Mesendoderm (in vitro differentiated cells): ENCODE results near the gene SBNO2.
A peak's percentile ranks its signal among the peaks of the same experiment; 100 is the strongest.
"Not testable (repeated sequence)": the region's sequence is repeated elsewhere in the genome, so short reads cannot be mapped to it uniquely, and the experiment has no call there.

Experiments
- DNase-seq: peaks from one replicate; pipeline ENCODE4 v3.0.0; 2013
- H2AK5ac ChIP-seq: 2 replicates; pipeline ENCODE4 v1.6.1; 2013; ENCODE audit warnings: low read length, inconsistent platforms
- H2BK120ac ChIP-seq: 2 replicates; pipeline ENCODE4 v1.6.1; 2013; ENCODE audit warnings: low read depth, mild to moderate bottlenecking, low read length, moderate library complexity, mixed read lengths
- H2BK15ac ChIP-seq: replicated peaks from 2 replicates; pipeline ENCODE4 v1.6.1; 2013; ENCODE audit warnings: low read depth, mild to moderate bottlenecking, moderate library complexity
- H2BK5ac ChIP-seq: 2 replicates; pipeline ENCODE4 v1.6.1; 2013; ENCODE audit warnings: low read length, inconsistent platforms
- H3K18ac ChIP-seq: 2 replicates; pipeline ENCODE4 v1.6.1; 2013; ENCODE audit warnings: mild to moderate bottlenecking, low read length, mixed read lengths
- H3K23ac ChIP-seq: one replicate; pipeline ENCODE4 v1.6.1; 2013; ENCODE audit warnings: low read length
- H3K27ac ChIP-seq: 2 replicates; pipeline ENCODE4 v1.5.1; 2013; ENCODE audit warnings: low read depth, mild to moderate bottlenecking, inconsistent platforms, low read length, moderate library complexity
- H3K27me3 ChIP-seq: 2 replicates; pipeline ENCODE4 v1.6.1; 2013; ENCODE audit warnings: low read length, control low read depth, mild to moderate bottlenecking, inconsistent platforms; ENCODE audit not compliant: insufficient read depth, poor library complexity
- H3K36me3 ChIP-seq: 2 replicates; pipeline ENCODE4 v1.6.1; 2013; ENCODE audit warnings: low read length, inconsistent platforms; ENCODE audit not compliant: control insufficient read depth, insufficient read depth
- H3K4ac ChIP-seq: one replicate; pipeline ENCODE4 v1.6.1; 2013; ENCODE audit warnings: low read depth, mild to moderate bottlenecking, low read length, moderate library complexity
- H3K4me1 ChIP-seq: 2 replicates; pipeline ENCODE4 v1.6.1; 2013; ENCODE audit warnings: low read depth, low read length, inconsistent platforms; ENCODE audit not compliant: control insufficient read depth
- H3K4me2 ChIP-seq: 2 replicates; pipeline ENCODE4 v1.6.1; 2013; ENCODE audit warnings: low read length
- H3K4me3 ChIP-seq: 2 replicates; pipeline ENCODE4 v1.5.1; 2013; ENCODE audit warnings: mild to moderate bottlenecking, low read length
- H3K56ac ChIP-seq: one replicate; pipeline ENCODE4 v1.6.1; 2013; ENCODE audit warnings: low read length
- H3K79me1 ChIP-seq: 2 replicates; pipeline ENCODE4 v1.6.1; 2013; ENCODE audit warnings: low read length, inconsistent platforms
- H3K79me2 ChIP-seq: 2 replicates; pipeline ENCODE4 v1.6.1; 2013; ENCODE audit warnings: mild to moderate bottlenecking, low read length; ENCODE audit not compliant: control insufficient read depth, insufficient read depth
- H3K9ac ChIP-seq: 2 replicates; pipeline ENCODE4 v1.6.1; 2013; ENCODE audit warnings: low read length, inconsistent platforms
- H4K5ac ChIP-seq: one replicate; pipeline ENCODE4 v1.6.1; 2013; ENCODE audit warnings: low read length
- H4K8ac ChIP-seq: one replicate; pipeline ENCODE4 v1.6.1; 2013; ENCODE audit warnings: low read depth, mild to moderate bottlenecking, control low read depth, low read length, moderate library complexity
- WGBS: extraction: QIAGEN DNeasy Blood & Tissue Kit; methylation state at CpG from one replicate; pipeline ENCODE4 v1.1.7; 2013; ENCODE audit warnings: low lambda C conversion rate, missing lambda C conversion rate; ENCODE audit not compliant: insufficient coverage; ENCODE audit errors: extremely low coverage; 5-methylcytosine and 5-hydroxymethylcytosine counted together

Gene SBNO2

DNA sequence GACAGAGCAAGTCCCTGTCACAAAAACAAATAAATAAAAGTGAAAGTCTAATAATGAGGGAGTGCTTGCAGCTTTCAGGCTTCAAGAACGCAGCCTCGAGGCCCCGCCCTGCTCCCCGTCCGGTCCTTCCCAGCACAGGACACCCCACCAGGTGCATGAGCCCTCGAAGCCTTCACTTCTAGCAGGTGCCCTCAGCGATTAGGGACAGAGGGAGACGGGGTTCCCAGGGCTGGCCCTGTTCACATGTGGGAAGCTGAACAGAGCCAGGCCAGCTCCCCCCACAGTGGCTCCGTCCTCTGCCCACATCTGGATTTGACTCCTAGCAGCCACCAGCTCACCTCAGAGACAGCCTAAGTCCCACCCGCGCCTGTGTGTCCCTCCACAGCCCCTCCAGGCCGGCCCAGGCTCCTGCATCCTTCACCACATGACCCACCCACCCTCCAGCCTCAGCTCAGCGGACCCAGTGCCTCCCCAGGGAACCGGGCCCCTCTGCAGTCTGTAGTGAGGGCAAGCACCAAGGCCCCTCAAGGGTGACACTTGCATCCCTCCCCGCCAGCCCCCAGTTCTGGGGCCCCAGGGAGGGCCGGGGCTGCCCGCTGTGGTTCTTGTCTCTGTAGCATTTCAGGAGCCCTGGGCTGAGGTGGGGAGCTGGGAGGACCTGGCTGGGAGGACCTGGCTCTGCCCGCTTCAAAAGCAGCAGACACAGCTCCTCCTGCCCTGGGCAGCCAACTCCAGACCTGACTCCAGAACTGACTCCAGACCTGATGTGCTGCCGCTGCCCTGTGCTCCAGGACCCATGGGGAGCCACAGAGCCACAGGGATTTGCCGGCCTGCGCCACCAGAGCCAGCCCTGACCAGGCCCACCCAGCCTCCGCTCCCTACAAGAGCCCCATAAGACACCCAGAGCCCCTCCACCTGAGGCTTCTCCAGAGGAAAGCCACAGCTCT lies 43.0 kb downstream of the SBNO2 start:
- Histone ChIP-seq H3K36me3 (no peaks in the 10 kb centered on the region), H3K4ac (peak overlapping the region; percentile 28), H3K23ac (peak overlapping the region; percentile 45)

DNA sequence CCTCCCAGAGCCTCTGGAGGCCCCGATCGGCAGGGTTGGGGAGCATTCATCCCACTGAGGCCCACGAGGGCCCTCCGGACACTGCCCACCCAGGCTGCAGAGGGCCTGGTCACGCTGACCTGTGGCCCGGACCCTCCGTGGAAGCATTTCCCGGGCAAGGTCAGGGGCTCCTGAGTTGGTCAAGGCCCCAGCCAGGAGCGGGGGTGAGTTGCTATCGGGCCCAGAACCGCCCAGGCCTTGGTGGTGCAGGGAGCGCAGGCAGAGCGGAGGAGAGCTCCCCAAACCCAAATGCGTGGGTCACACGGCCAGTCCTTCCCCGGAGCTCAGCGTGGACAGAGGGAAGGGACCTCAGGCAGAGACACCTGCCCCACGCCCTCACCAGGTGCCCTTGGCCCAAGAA lies 44.5 kb downstream of the SBNO2 start:
- no peak overlapping the region for H3K4me3 ChIP-seq
- H4K8ac ChIP-seq: no peak overlapping the region
- no peaks in the 10 kb centered on the region for H3K79me2 ChIP-seq
- H2BK120ac ChIP-seq: no peak overlapping the region
- no peak overlapping the region for H3K9ac ChIP-seq
- no peak overlapping the region for H3K56ac ChIP-seq
- H3K18ac ChIP-seq: no peak overlapping the region
- H3K23ac ChIP-seq: no peak overlapping the region
- no peak overlapping the region for H3K4ac ChIP-seq
- H4K5ac ChIP-seq: no peak overlapping the region
- no peak overlapping the region for H2BK15ac ChIP-seq
- no peaks in the 10 kb centered on the region for H3K27me3 ChIP-seq
- H3K4me1 ChIP-seq: peaks cover 2% of the 10 kb centered on the region
- peaks cover 7% of the 10 kb centered on the region for H3K79me1 ChIP-seq
- no peak overlapping the region for H2BK5ac ChIP-seq
- H3K27ac ChIP-seq: no peak overlapping the region
- no CpG with 5 or more reads among the region's 18 CpGs for WGBS
- H3K36me3 ChIP-seq: no peaks in the 10 kb centered on the region
- H3K4me2 ChIP-seq: no peak overlapping the region
- H2AK5ac ChIP-seq: no peak overlapping the region
- no peak for DNase-seq

More for the DNA sequence above, 43.0 kb downstream of the SBNO2 start:
- H3K79me2 ChIP-seq: no peaks in the 10 kb centered on the region
- H2BK5ac ChIP-seq: peak overlapping the region; percentile 59
- WGBS: no CpG with 5 or more reads among the region's 22 CpGs
- H3K27ac ChIP-seq: peak overlapping the region; percentile 85
- H3K27me3 ChIP-seq: no peaks in the 10 kb centered on the region
- peak overlapping the region; percentile 10 for H3K4me2 ChIP-seq
- no peak overlapping the region for H2BK120ac ChIP-seq
- H2BK15ac ChIP-seq: no peak overlapping the region
- no peak for DNase-seq
- peak overlapping the region; percentile 81 for H3K18ac ChIP-seq
- H3K56ac ChIP-seq: peak overlapping the region; percentile 85
- H3K79me1 ChIP-seq: peaks cover 7% of the 10 kb centered on the region
- H3K4me1 ChIP-seq: peaks cover 2% of the 10 kb centered on the region
- H4K5ac ChIP-seq: no peak overlapping the region
- H3K4me3 ChIP-seq: no peak overlapping the region
- no peak overlapping the region for H2AK5ac ChIP-seq
- no peak overlapping the region for H4K8ac ChIP-seq
- peak overlapping the region; percentile 78 for H3K9ac ChIP-seq

DNA sequence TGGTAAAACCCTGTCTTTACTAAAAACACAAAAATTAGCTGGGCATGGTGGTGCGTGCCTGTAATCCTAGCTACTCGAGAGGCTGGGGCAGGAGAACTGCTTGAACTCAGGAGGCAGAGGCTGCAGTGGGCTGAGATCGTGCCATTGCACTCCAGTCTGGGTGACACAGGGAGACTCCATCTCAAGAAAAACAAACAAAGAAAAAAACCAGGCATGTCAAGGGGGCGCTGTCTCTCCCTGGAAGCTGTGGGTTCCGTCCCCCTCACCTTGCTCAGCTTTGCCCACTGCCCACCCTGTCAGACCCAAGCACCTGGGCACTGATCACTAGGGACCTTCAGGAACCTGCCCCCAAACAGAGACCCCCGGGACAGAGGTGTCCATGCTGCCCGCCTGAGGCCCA lies 45.0 kb downstream of the SBNO2 start:
- H3K23ac ChIP-seq, H3K56ac ChIP-seq, H2AK5ac ChIP-seq, H2BK120ac ChIP-seq, H3K27ac ChIP-seq, DNase-seq, H3K4me3 ChIP-seq, H3K27me3 ChIP-seq, H3K9ac ChIP-seq, H2BK5ac ChIP-seq, H3K4me2 ChIP-seq, H3K79me2 ChIP-seq, H3K79me1 ChIP-seq, H3K36me3 ChIP-seq, H3K18ac ChIP-seq, H3K4me1 ChIP-seq, H4K5ac ChIP-seq, H3K4ac ChIP-seq, H2BK15ac ChIP-seq, H4K8ac ChIP-seq: not testable (repeated sequence)
- WGBS: no CpG with 5 or more reads among the region's 7 CpGs

DNA sequence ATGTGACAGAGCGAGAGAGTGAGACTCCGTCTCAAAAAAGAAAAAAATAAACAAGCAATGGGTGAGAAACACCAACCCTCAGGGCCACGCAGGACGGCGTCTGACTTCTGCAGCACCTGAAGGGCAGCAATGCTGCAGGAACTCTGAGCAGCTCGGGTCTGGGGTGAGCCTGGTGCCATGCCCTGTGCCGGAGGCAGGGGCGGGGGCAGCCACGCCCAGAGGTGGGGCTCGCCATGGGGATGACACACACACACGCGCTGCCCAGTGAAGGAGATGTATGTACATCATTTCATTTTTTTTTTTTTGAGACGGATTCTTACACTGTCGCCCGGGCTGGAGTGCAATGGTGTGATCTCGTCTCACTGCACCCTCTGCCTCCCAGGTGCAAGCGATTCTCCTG lies 46.0 kb downstream of the SBNO2 start:
- peaks cover 2% of the 10 kb centered on the region for H3K4me1 ChIP-seq
- no peak overlapping the region for H3K4me3 ChIP-seq
- H4K5ac ChIP-seq: no peak overlapping the region
- no peak overlapping the region for H4K8ac ChIP-seq
- no peak overlapping the region for H2AK5ac ChIP-seq
- WGBS: no CpG with 5 or more reads among the region's 17 CpGs
- H2BK15ac ChIP-seq: no peak overlapping the region
- H3K36me3 ChIP-seq: no peaks in the 10 kb centered on the region
- no peak overlapping the region for H3K18ac ChIP-seq
- H3K4ac ChIP-seq: no peak overlapping the region
- no peaks in the 10 kb centered on the region for H3K79me2 ChIP-seq
- H2BK120ac ChIP-seq: no peak overlapping the region
- H3K56ac ChIP-seq: no peak overlapping the region
- no peak for DNase-seq
- no peak overlapping the region for H3K4me2 ChIP-seq
- no peak overlapping the region for H3K27ac ChIP-seq
- no peaks in the 10 kb centered on the region for H3K27me3 ChIP-seq
- no peak overlapping the region for H2BK5ac ChIP-seq
- H3K23ac ChIP-seq: no peak overlapping the region
- H3K79me1 ChIP-seq: peaks cover 2% of the 10 kb centered on the region
- no peak overlapping the region for H3K9ac ChIP-seq

DNA sequence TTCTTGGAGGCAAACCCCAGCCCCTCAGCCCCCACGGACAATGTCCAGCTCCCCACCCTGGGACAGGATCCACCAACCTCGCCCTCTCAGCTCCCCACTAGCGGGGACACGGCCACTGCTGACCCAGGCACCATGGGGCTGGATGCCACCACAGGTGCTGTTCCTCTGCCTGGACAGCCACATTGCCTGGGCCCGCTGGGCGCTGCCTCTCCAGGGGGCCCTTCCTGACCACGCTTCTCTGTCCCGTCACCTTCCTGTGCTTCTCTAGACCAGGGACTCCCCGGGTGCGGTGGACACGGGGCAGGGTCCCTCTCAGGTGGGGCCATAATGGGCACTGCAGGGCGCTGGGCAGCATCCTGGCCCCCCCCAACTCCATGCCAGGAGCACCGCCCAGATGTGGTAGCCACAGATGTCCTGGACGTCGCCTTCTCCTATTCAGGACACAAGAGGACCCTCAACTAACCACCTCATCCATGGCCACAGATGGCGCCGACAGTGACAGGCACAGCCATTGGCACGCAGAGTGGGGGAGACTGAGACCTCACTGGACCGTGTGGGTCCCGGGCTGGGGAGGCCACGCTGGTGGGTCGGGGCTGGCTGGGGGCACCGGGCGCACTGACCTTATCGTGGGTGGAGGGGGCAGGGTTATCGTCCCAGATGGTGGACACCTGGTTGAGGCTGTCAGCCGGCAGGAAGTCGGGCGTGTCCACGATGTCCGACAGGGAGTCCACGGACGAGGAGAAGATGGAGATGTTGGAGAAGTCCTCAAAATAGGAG lies 46.9 kb downstream of the SBNO2 start:
- Histone ChIP-seq H3K9ac (no peak overlapping the region), H2BK15ac (no peak overlapping the region), H3K23ac (no peak overlapping the region), H3K4ac (no peak overlapping the region), H3K18ac (no peak overlapping the region), H3K27ac (no peak overlapping the region), H3K36me3 (no peaks in the 10 kb centered on the region), H3K79me2 (no peaks in the 10 kb centered on the region), H2AK5ac (no peak overlapping the region), H3K79me1 (no peaks in the 10 kb centered on the region), H3K4me1 (no peaks in the 10 kb centered on the region), H2BK5ac (no peak overlapping the region), H3K4me2 (no peak overlapping the region), H2BK120ac (no peak overlapping the region), H3K4me3 (no peak overlapping the region), H3K27me3 (no peaks in the 10 kb centered on the region), H4K8ac (no peak overlapping the region), H4K5ac (no peak overlapping the region), H3K56ac (no peak overlapping the region)
- WGBS: no CpG with 5 or more reads among the region's 33 CpGs
- DNase-seq: no peak
